DOHH2 (cell line): ENCODE data around the gene ORC3.

Source experiments
- EZH2phosphoT487 ChIP-seq: fragments of 200-600 bp; sonication (generic); IDR thresholded peaks from 2 replicates; pipeline ENCODE4 v1.6.1; 2017; ENCODE audit warnings: borderline replicate concordance, mild to moderate bottlenecking, antibody characterized with exemption, low read length, moderate library complexity, mixed read lengths
- TF ChIP-seq, protein P1 (sequence below): fragments of 200-600 bp; sonication (generic); IDR thresholded peaks from one replicate; pipeline ENCODE4 v1.5.1; 2014; ENCODE audit warnings: antibody characterized with exemption, mild to moderate bottlenecking, low read depth, low read length; ENCODE audit not compliant: poor library complexity, severe bottlenecking

DNA sequence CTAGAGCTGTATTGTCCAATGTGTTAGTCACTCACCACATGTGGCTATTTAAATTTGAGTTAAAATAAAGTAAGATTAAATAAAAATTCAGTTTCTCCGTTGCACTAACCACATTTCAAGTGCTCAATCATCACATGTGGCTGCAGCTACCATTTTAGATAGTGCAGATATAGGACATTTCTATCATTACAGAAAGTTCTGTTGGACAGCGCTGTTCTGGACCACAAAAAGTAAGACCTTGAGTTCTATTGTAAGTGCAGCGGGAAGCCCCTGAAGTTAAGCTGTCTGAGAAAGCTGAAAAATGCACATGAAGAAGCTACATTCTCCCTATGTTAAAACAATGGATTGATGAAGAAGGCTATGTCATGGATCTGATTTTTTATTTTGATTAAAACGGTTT, 1.1 kb downstream of the ORC3 start:
- TF ChIP-seq, protein P1, sequence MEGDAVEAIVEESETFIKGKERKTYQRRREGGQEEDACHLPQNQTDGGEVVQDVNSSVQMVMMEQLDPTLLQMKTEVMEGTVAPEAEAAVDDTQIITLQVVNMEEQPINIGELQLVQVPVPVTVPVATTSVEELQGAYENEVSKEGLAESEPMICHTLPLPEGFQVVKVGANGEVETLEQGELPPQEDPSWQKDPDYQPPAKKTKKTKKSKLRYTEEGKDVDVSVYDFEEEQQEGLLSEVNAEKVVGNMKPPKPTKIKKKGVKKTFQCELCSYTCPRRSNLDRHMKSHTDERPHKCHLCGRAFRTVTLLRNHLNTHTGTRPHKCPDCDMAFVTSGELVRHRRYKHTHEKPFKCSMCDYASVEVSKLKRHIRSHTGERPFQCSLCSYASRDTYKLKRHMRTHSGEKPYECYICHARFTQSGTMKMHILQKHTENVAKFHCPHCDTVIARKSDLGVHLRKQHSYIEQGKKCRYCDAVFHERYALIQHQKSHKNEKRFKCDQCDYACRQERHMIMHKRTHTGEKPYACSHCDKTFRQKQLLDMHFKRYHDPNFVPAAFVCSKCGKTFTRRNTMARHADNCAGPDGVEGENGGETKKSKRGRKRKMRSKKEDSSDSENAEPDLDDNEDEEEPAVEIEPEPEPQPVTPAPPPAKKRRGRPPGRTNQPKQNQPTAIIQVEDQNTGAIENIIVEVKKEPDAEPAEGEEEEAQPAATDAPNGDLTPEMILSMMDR = no peak
- no peak for TF ChIP-seq EZH2phosphoT487
